ENCODE data around the gene ADAMTS7. TPM values are rescaled to one million over a fixed set of nuclear protein-coding genes. Genes with fewer than 3 reads are reported as not detected.
"Not testable (repeated sequence)": the region's sequence is repeated elsewhere in the genome, so short reads cannot be mapped to it uniquely, and the experiment has no call there.

Gene ADAMTS7
- total RNA-seq, 1 experiment from 2014 or later, result 23.1 TPM

DNA sequence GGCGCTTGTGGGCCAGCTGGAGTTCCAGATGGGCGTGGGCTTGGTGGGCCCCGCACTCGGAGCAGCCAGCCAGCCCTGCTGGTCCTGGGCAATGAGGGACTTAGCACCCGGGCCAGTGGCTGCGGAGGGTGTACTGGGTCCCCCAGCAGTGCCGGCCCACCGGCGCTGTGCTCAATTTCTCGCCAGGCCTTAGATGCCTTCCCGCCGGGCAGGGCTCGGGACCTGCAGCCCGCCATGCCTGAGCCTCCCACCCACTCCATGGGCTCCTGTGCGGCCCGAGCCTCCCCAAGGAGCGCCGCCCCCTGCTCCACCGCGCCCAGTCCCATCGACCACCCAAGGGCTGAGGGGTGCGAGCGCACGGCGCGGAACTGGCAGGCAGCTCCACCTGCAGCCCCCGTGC is 35.6 kb upstream of the ADAMTS7 start:
- not testable (repeated sequence) for H3K9me3 Mint-ChIP-seq; H2BK15ac ChIP-seq (ENCODE audit: low read depth, low read length); H2BK5ac ChIP-seq (ENCODE audit: insufficient read length, low read length); H3K27ac Mint-ChIP-seq; H3K27me3 Mint-ChIP-seq (ENCODE audit: low read depth); H3K4me3 Mint-ChIP-seq; H2AFZ ChIP-seq (ENCODE audit: low read length); H3K23ac ChIP-seq (ENCODE audit: insufficient read length, low read depth, low read length); H3K4ac ChIP-seq (ENCODE audit: low read depth, low read length); H2BK120ac ChIP-seq (ENCODE audit: low read depth, low read length, poor library complexity, severe bottlenecking); H2BK20ac ChIP-seq (ENCODE audit: low read depth, low read length, poor library complexity, severe bottlenecking); H3K79me2 ChIP-seq (ENCODE audit: insufficient read depth, low read length); H3K14ac ChIP-seq (ENCODE audit: insufficient read depth, low read length); H3K23me2 ChIP-seq (ENCODE audit: insufficient read length, low read depth, low read length, poor library complexity, severe bottlenecking); H3T11ph ChIP-seq (ENCODE audit: low read length); DNase-seq; H4K91ac ChIP-seq (ENCODE audit: insufficient read length, low read depth, low read length); H3K36me3 Mint-ChIP-seq (ENCODE audit: insufficient read depth in 1 of 3, low read depth in 3 of 3); H3K56ac ChIP-seq (ENCODE audit: insufficient read length, low read depth, low read length); H2AK5ac ChIP-seq (ENCODE audit: insufficient read length, low read length); H3K9ac ChIP-seq (ENCODE audit: extremely low read depth, insufficient read length, low read length); H3K9me3 ChIP-seq (ENCODE audit: control insufficient read depth, low read depth, low read length); H3K4me2 ChIP-seq (ENCODE audit: insufficient read depth, insufficient read length, low read length); H3K4me1 ChIP-seq (ENCODE audit: insufficient read depth, low read length); H3K27ac ChIP-seq (ENCODE audit: insufficient read length, low read depth, low read length); H4K5ac ChIP-seq (ENCODE audit: insufficient read length, low read depth, low read length); H2BK12ac ChIP-seq (ENCODE audit: insufficient read length, low read depth, low read length); H3K27me3 ChIP-seq (ENCODE audit: insufficient read depth, low read length); H3K79me1 ChIP-seq (ENCODE audit: insufficient read depth, low read depth, low read length, poor library complexity, severe bottlenecking); H3K18ac ChIP-seq (ENCODE audit: insufficient read length, low read depth, low read length); H4K8ac ChIP-seq (replicated peaks; ENCODE audit: insufficient read length, low read depth, low read length); H4K20me1 ChIP-seq (ENCODE audit: control insufficient read depth, insufficient read depth, insufficient read length)
- H3K4me1 Mint-ChIP-seq, result peaks cover 15 to 23% of the 10 kb centered on the region in 2 experiments
- WGBS (ENCODE audit: extremely low coverage, insufficient read length, low lambda C conversion rate), result no CpG with 5 or more reads among the region's 27 CpGs
